H1 (cell line): Measurements from ENCODE around the gene SMIM9. TPM values are rescaled to one million over a fixed set of nuclear protein-coding genes. Genes with fewer than 3 reads are reported as not detected.

Source experiments
- CTCF ChIA-PET: fragments of 300-600 bp; sonication (Branson Sonifier 250); formaldehyde crosslinking; loops from one replicate; lab custom pipeline; 2021; ENCODE audit not compliant: partially characterized antibody; lab: Charles Lee
- POLR2A ChIA-PET: fragments of 300-600 bp; sonication (Branson Sonifier 250); formaldehyde crosslinking; loops from one replicate; lab custom pipeline; 2021; ENCODE audit warnings: inconsistent platforms; ENCODE audit not compliant: partially characterized antibody; lab: Charles Lee
- DNase-seq, 2 experiments: peaks; one replicate each; pipeline versions ENCODE4 v3.0.0 to v3.0.0-alpha.2; 2010 to 2022; ENCODE audit warnings: low spot score in 2 of 2, low read depth in 1 of 2, mixed read lengths in 1 of 2
- FAIRE-seq: peaks from 2 replicates; lab custom pipeline; 2011; peaks lifted over from hg19 to GRCh38; lab: Jason Lieb, UNC
- H2AFZ ChIP-seq: 2 replicates; pipeline ENCODE4 v1.8.1; 2012; ENCODE audit warnings: low read length, inconsistent platforms
- H2AK5ac ChIP-seq: 2 replicates; pipeline ENCODE4 v1.6.1; 2013; ENCODE audit warnings: low read depth, low read length
- H2BK120ac ChIP-seq: replicated peaks from 2 replicates; pipeline ENCODE3; 2013; ENCODE audit warnings: low read depth, low read length, inconsistent platforms
- H2BK12ac ChIP-seq: 2 replicates; pipeline ENCODE4 v1.6.1; 2013; ENCODE audit warnings: low read depth, low read length
- H2BK15ac ChIP-seq: 2 replicates; pipeline ENCODE4 v1.6.1; 2013; ENCODE audit warnings: low read length
- H2BK20ac ChIP-seq: 2 replicates; pipeline ENCODE4 v1.6.1; 2013; ENCODE audit warnings: low read length
- H2BK5ac ChIP-seq: 2 replicates; pipeline ENCODE4 v1.6.1; 2013; ENCODE audit warnings: low read depth, low read length
- H3K14ac ChIP-seq: 2 replicates; pipeline ENCODE4 v1.6.1; 2013; ENCODE audit warnings: inconsistent platforms; ENCODE audit not compliant: insufficient read length
- H3K18ac ChIP-seq: 2 replicates; pipeline ENCODE4 v1.6.1; 2013; ENCODE audit warnings: low read length; ENCODE audit errors: extremely low read depth
- H3K23ac ChIP-seq: 2 replicates; pipeline ENCODE4 v1.6.1; 2013; ENCODE audit warnings: inconsistent platforms; ENCODE audit not compliant: insufficient read length
- H3K23me2 ChIP-seq: 2 replicates; pipeline ENCODE4 v1.6.1; 2013; ENCODE audit warnings: low read depth, low read length
- H3K27ac ChIP-seq: 2 replicates; pipeline ENCODE4 v1.6.1; 2011; ENCODE audit warnings: low read depth, low read length, inconsistent platforms
- H3K27me3 ChIP-seq, 4 experiments: replicated peaks in 1 of 4; 1 replicate in 1 of 4; 2 replicates in 3 of 4; pipeline versions ENCODE4 v1.6.1 to v1.8.1; 2011 to 2013; ENCODE audit warnings: low read length in 3 of 4, mild to moderate bottlenecking in 3 of 4, inconsistent platforms in 2 of 4, mixed read lengths in 2 of 4, moderate library complexity in 1 of 4; ENCODE audit not compliant: control insufficient read depth in 3 of 4, insufficient read depth in 3 of 4; ENCODE audit errors: extremely low read depth in 1 of 4
- H3K36me3 ChIP-seq, 4 experiments: 2 replicates each; pipeline versions ENCODE4 v1.6.1 to v1.8.1; 2011 to 2013; ENCODE audit warnings: mild to moderate bottlenecking in 4 of 4, low read length in 3 of 4, moderate library complexity in 2 of 4, control low read depth in 1 of 4, inconsistent platforms in 1 of 4; ENCODE audit not compliant: insufficient read depth in 4 of 4, control insufficient read depth in 2 of 4
- H3K4ac ChIP-seq: replicated peaks from 2 replicates; pipeline ENCODE3; 2013; ENCODE audit warnings: low read length, low read depth, mixed read lengths, inconsistent platforms; ENCODE audit not compliant: insufficient read length
- H3K4me1 ChIP-seq, 4 experiments: replicated peaks in 1 of 4; 1 replicate in 1 of 4; 2 replicates in 3 of 4; pipeline versions ENCODE4 v1.6.1 to v1.8.1; 2011 to 2013; ENCODE audit warnings: low read length in 3 of 4, inconsistent platforms in 2 of 4, mixed read lengths in 1 of 4; ENCODE audit not compliant: insufficient read depth in 4 of 4, control insufficient read depth in 3 of 4
- H3K4me2 ChIP-seq, 2 experiments: 2 replicates each; pipeline versions ENCODE4 v1.6.1 to v1.8.1; 2011 to 2013; ENCODE audit warnings: low read depth in 2 of 2, low read length in 2 of 2, control low read depth in 1 of 2, inconsistent platforms in 1 of 2, mild to moderate bottlenecking in 1 of 2; ENCODE audit not compliant: insufficient read depth in 1 of 2
- H3K4me3 ChIP-seq, 4 experiments: fragments of 200-600, 300-600 bp in 1 of 4; sonication (generic), shearing (Covaris generic), sonication (Bioruptor Twin) in 1 of 4; 2 replicates each; pipeline versions ENCODE4 v1.5.1 to v1.8.1; 2011 to 2016; ENCODE audit warnings: low read length in 4 of 4, low read depth in 3 of 4, control low read depth in 2 of 4, inconsistent platforms in 2 of 4, mild to moderate bottlenecking in 2 of 4, mixed read lengths in 1 of 4, moderate library complexity in 1 of 4; ENCODE audit not compliant: insufficient read depth in 2 of 4; ENCODE audit errors: extremely low read depth in 1 of 4
- H3K56ac ChIP-seq: replicated peaks from 2 replicates; pipeline ENCODE3; 2013; ENCODE audit warnings: low read depth, mild to moderate bottlenecking, mixed read lengths, low read length, inconsistent platforms; ENCODE audit not compliant: insufficient read length
- H3K79me1 ChIP-seq: 2 replicates; pipeline ENCODE4 v1.6.1; 2013; ENCODE audit warnings: low read depth, low read length, control low read depth
- H3K79me2 ChIP-seq, 2 experiments: 2 replicates each; pipeline versions ENCODE4 v1.6.1 to v1.8.1; 2012 to 2013; ENCODE audit warnings: low read length in 2 of 2, mild to moderate bottlenecking in 2 of 2, inconsistent platforms in 1 of 2; ENCODE audit not compliant: insufficient read depth in 2 of 2, control insufficient read depth in 1 of 2
- H3K9ac ChIP-seq, 4 experiments: replicated peaks in 1 of 4; 1 replicate in 1 of 4; 2 replicates in 3 of 4; pipeline versions ENCODE4 v1.6.1 to v1.8.1; 2011 to 2013; ENCODE audit warnings: low read depth in 3 of 4, low read length in 3 of 4, control low read depth in 2 of 4, mild to moderate bottlenecking in 2 of 4, moderate library complexity in 2 of 4, inconsistent platforms in 1 of 4; ENCODE audit errors: extremely low read depth in 1 of 4
- H3K9me3 ChIP-seq, 2 experiments: 2 replicates each; pipeline versions ENCODE4 v1.6.1 to v1.8.1; 2012 to 2013; ENCODE audit warnings: mild to moderate bottlenecking in 2 of 2, moderate library complexity in 2 of 2, control low read depth in 1 of 2, inconsistent platforms in 1 of 2, low read depth in 1 of 2, low read length in 1 of 2, mixed read lengths in 1 of 2; ENCODE audit not compliant: insufficient read depth in 2 of 2
- H4K20me1 ChIP-seq, 2 experiments: replicated peaks in 1 of 2; 2 replicates each; pipeline versions ENCODE3 to v1.8.1; 2011 to 2013; ENCODE audit warnings: inconsistent platforms in 2 of 2, low read length in 2 of 2, mild to moderate bottlenecking in 1 of 2; ENCODE audit not compliant: insufficient read depth in 2 of 2, control insufficient read depth in 1 of 2
- H4K5ac ChIP-seq: 2 replicates; pipeline ENCODE4 v1.6.1; 2013; ENCODE audit warnings: low read length, low read depth, mixed read lengths, inconsistent platforms; ENCODE audit not compliant: insufficient read length
- H4K8ac ChIP-seq: 2 replicates; pipeline ENCODE4 v1.8.0; 2013; ENCODE audit warnings: mild to moderate bottlenecking, moderate library complexity, low read length, inconsistent platforms; ENCODE audit not compliant: insufficient read depth; ENCODE audit errors: extremely low read depth
- H4K91ac ChIP-seq: replicated peaks from 2 replicates; pipeline ENCODE3; 2013; ENCODE audit warnings: low read length, mixed read lengths, inconsistent platforms; ENCODE audit not compliant: insufficient read length
- ASH2L ChIP-seq: fragments of 200-600, 300-600 bp; sonication (generic); IDR thresholded peaks from one replicate; pipeline ENCODE4 v1.7.1; 2017; ENCODE audit warnings: low read length
- BRCA1 ChIP-seq: IDR thresholded peaks from 2 replicates; pipeline ENCODE4 v1.6.1; 2012; ENCODE audit warnings: low read depth, low read length, improper control_type of control experiment
- EP300 ChIP-seq, 2 experiments: IDR thresholded peaks; 1 replicate in 1 of 2; 2 replicates in 1 of 2; pipeline ENCODE4 v1.6.1; 2011 to 2012; ENCODE audit warnings: low read depth in 2 of 2, low read length in 2 of 2, mild to moderate bottlenecking in 2 of 2, borderline replicate concordance in 1 of 2, inconsistent platforms in 1 of 2, moderate library complexity in 1 of 2
- FOSL1 ChIP-seq: IDR thresholded peaks from 2 replicates; pipeline ENCODE4 v1.6.1; 2011; ENCODE audit warnings: mild to moderate bottlenecking, low read depth, low read length, moderate library complexity; ENCODE audit not compliant: insufficient read depth
- POLR2AphosphoS5 ChIP-seq: IDR thresholded peaks from 2 replicates; pipeline ENCODE4 v1.6.1; 2011; ENCODE audit warnings: low read depth, low read length
- RAD21 ChIP-seq, 2 experiments: IDR thresholded peaks in 1 of 2; conservative IDR thresholded peaks in 1 of 2; 2 replicates each; pipeline ENCODE4 v1.6.1; 2011; ENCODE audit warnings: low read depth in 2 of 2, low read length in 2 of 2, improper control_type of control experiment in 1 of 2, inconsistent platforms in 1 of 2, mild to moderate bottlenecking in 1 of 2, moderate library complexity in 1 of 2
- RXRA ChIP-seq: IDR thresholded peaks from 2 replicates; pipeline ENCODE4 v1.6.1; 2011; ENCODE audit warnings: low read depth, mild to moderate bottlenecking, low read length, moderate library complexity; ENCODE audit not compliant: insufficient read depth
- SIX5 ChIP-seq: IDR thresholded peaks from 2 replicates; pipeline ENCODE4 v1.6.1; 2011; ENCODE audit warnings: mild to moderate bottlenecking, low read depth, low read length
- SP2 ChIP-seq: IDR thresholded peaks from 2 replicates; pipeline ENCODE4 v1.6.1; 2012; ENCODE audit warnings: mild to moderate bottlenecking, low read length, inconsistent platforms
- SRF ChIP-seq: IDR thresholded peaks from 2 replicates; pipeline ENCODE4 v1.6.1; 2011; ENCODE audit warnings: mild to moderate bottlenecking, low read depth, low read length, moderate library complexity
- TEAD4 ChIP-seq: IDR thresholded peaks from 2 replicates; pipeline ENCODE4 v1.6.1; 2012; ENCODE audit warnings: low read depth, low read length, inconsistent platforms, mixed read lengths
- ZNF274 ChIP-seq: IDR thresholded peaks from 2 replicates; pipeline ENCODE4 v1.7.0; 2012; ENCODE audit warnings: low read length, borderline replicate concordance; ENCODE audit errors: extremely low read depth
- WGBS, 2 experiments: shearing (Covaris generic) in 1 of 2; methylation state at CpG; one replicate each; pipeline versions ENCODE4 v1.1.6 to v1.1.7; 2013 to 2015; ENCODE audit warnings: low lambda C conversion rate in 2 of 2, mixed read lengths in 2 of 2, inconsistent platforms in 1 of 2, low coverage in 1 of 2, missing lambda C conversion rate in 1 of 2; ENCODE audit not compliant: insufficient replicate concordance in 2 of 2, insufficient coverage in 1 of 2, insufficient read length in 1 of 2; ENCODE audit errors: extremely low coverage in 1 of 2, missing lambda C conversion rate in 1 of 2; 5-methylcytosine and 5-hydroxymethylcytosine counted together
- polyA plus RNA-seq, 7 experiments: library from polyadenylated mRNA; depleted of rRNA in 3 of 7; stranded (reverse) in 5 of 7; unstranded in 2 of 7; fragments of >200 nt in 5 of 7; fragments of 200-250 nt in 2 of 7; gene quantifications; 1 replicate in 5 of 7; 2 replicates in 1 of 7; 4 replicates in 1 of 7; pipeline versions ENCODE4 v1.2.1 to v1.2.3, GENCODE V29; 2011 to 2013; ENCODE audit warnings: missing spikeins in 2 of 7, mixed read lengths in 2 of 7
- total RNA-seq: library from RNA; stranded (reverse); fragmentation: NEBNext Ultra II Directional; extraction: Animal tissue kit (Norgen Biotek cat#: 25700); gene quantifications from 2 replicates; pipeline ENCODE4 v1.2.1, GENCODE V29; 2021

The SMIM9 gene
- total and polyA plus RNA-seq, 2 of the 8 experiments (the other 6 are each of a cell fraction or from before 2014, with no cell fraction given): not detected

DNA sequence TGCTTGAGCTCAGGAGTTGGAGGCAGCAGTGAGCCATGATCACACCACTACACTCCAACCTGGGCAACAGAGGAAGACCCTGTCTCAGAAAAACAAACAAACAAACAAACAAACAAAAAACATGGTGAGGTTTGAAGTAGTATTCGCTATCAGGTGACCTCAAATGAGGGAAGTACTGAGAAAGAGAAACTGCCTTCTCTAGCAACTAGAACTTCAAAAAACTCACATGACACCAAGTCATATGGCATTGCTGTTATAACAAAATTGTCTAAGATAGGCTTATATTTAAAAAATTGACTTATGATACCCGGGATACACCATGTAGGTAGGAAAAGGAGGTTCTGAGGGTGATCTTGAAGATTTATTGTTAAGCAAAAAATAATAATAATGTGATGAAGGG, 39.4 kb downstream of the SMIM9 start:
- Histone ChIP-seq H2BK20ac (no peak overlapping the region), H2BK120ac (no peak overlapping the region), H3K27ac (no peak overlapping the region), H3K56ac (no peak overlapping the region), H3K9me3 (no peaks in the 10 kb centered on the region), H3K9ac (no peak overlapping the region), H3K36me3 (no peaks in the 10 kb centered on the region), H3K14ac (no peak overlapping the region), H3K4me3 (no peak overlapping the region), H3K4ac (no peak overlapping the region), H3K4me2 (no peak overlapping the region), H3K79me2 (no peaks in the 10 kb centered on the region), H2BK5ac (no peak overlapping the region), H4K8ac (no peak overlapping the region), H4K20me1 (no peaks in the 10 kb centered on the region), H3K27me3 (no peaks in the 10 kb centered on the region; a peak in 1 of 7 replicates), H4K91ac (no peak overlapping the region), H2BK12ac (no peak overlapping the region), H3K4me1 (peaks cover 0 to 5% (median 0%) of the 10 kb centered on the region in 4 experiments; a peak in 2 of 7 replicates), H2BK15ac (no peak overlapping the region), H3K23ac (no peak overlapping the region), H3K23me2 (no peaks in the 10 kb centered on the region), H3K18ac (no peak overlapping the region), H2AK5ac (no peak overlapping the region), H2AFZ (no peak overlapping the region), H3K79me1 (no peaks in the 10 kb centered on the region), H4K5ac (no peak overlapping the region)
- ChIA-PET CTCF (no interaction called here), POLR2A (no interaction called here)
- DNase-seq (no peak), FAIRE-seq (no peak)
- 83% methylated on average over 2 of the region's 2 CpGs; no CpG with 5 or more reads in 1 of the 2 experiments for WGBS, 2 experiments
- TF ChIP-seq RAD21 (IDR thresholded peaks at IDR 0.05 in 1 of 2, conservative IDR thresholded peaks at IDR 0.05 in 1 of 2; ENCODE audit: low read depth in 2 of 2, low read length in 2 of 2): no peak
- no peak for TF ChIP-seq EP300 (IDR thresholded peaks at IDR 0.05; ENCODE audit: borderline replicate concordance in 1 of 2, low read depth in 2 of 2, low read length in 2 of 2)
- no peak for TF ChIP-seq POLR2AphosphoS5
- TF ChIP-seq FOSL1: no peak
- TF ChIP-seq SP2: no peak
- TF ChIP-seq RXRA: no peak
- no peak for TF ChIP-seq TEAD4
- no peak for TF ChIP-seq SIX5
- no peak for TF ChIP-seq BRCA1
- TF ChIP-seq SRF: no peak
- TF ChIP-seq ASH2L: no peak
- no peak for TF ChIP-seq ZNF274
